ENCODE measurements around the gene RPS19BP1. TPM values are rescaled to one million over a fixed set of nuclear protein-coding genes. Genes with fewer than 3 reads are reported as not detected.

Gene RPS19BP1
- polyA plus RNA-seq, 1 experiment = 66.7 TPM

DNA sequence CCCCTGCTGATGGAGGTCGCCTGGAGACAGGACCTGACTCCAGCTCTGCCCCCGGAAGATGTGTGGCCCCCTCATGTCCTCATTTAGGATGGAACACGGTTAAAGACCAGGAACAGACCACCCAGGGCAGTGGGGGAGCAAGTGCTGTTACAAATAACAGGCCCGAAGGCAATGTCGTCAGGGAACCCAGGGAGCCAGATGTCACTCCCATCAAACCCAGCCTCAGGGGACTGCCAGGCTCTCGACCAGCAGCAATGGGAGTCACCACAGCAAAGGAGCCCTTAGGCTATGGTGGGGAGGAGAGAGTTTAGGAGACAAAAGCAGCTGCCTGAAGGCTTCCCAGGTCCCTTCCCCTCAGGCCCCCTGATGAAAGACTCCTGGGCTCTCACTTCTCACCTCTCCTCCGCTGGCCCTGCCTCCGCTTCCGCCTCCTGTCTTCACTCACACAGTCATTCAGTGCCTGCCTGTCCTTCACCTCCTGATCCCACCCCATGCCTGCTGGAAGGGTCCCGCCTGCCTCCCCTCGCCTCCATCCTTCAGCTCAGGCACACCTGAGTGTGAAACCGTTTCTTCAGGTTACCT, 4.4 kb downstream of the RPS19BP1 start:
- no peak for DNase-seq (ENCODE audit: low read depth)
- Histone ChIP-seq H3K36me3 (ENCODE audit: control insufficient read depth, insufficient read depth, low read length) (peaks cover 21% of the 10 kb centered on the region), H3K4me3 (ENCODE audit: low read depth, low read length) (no peak overlapping the region), H3K27me3 (ENCODE audit: control insufficient read depth, insufficient read depth, low read length) (no peaks in the 10 kb centered on the region)
- TF ChIP-seq, protein P1, sequence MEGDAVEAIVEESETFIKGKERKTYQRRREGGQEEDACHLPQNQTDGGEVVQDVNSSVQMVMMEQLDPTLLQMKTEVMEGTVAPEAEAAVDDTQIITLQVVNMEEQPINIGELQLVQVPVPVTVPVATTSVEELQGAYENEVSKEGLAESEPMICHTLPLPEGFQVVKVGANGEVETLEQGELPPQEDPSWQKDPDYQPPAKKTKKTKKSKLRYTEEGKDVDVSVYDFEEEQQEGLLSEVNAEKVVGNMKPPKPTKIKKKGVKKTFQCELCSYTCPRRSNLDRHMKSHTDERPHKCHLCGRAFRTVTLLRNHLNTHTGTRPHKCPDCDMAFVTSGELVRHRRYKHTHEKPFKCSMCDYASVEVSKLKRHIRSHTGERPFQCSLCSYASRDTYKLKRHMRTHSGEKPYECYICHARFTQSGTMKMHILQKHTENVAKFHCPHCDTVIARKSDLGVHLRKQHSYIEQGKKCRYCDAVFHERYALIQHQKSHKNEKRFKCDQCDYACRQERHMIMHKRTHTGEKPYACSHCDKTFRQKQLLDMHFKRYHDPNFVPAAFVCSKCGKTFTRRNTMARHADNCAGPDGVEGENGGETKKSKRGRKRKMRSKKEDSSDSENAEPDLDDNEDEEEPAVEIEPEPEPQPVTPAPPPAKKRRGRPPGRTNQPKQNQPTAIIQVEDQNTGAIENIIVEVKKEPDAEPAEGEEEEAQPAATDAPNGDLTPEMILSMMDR (IDR thresholded peaks at IDR 0.05; ENCODE audit: insufficient read depth, low read depth, low read length) = no peak
- ChIA-PET POLR2A (interaction anchor here (0.8 to 1.4 kb wide), 2 partner anchors 211 to 516 kb away, joined by 4 to 5 read pairs; no protein-coding TSS in a partner anchor), CTCF (interaction anchor here (0.7 to 24.6 kb wide), 23 partner anchors 8 to 669 kb away, joined by 3 to 476 read pairs (median 7); partner anchors contain the start of genes ATF4, MIEF1 and RPL3)

DNA sequence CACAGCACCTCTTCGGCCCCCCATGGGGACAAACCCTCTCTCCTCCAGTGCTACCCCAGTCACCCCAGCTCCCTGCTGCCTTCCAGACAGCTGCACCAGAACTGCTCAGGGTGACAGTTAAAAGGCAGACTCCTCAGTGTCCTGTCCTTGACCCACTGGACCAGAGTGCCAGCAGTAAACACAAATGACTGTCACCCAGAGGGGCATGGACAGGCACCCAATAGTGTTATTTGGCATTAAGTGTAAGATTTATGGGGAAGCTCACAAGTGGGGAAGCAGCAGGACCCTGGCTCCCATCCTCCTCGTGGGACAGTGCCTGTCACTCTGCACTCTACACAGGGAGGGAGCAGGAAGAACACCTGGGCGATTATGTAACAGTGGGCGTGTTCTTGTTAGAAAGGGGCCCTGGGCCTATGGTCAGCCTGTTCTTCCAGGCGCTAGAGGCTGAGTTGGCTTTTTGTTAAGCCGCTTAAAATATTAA, 5.0 kb downstream of the RPS19BP1 start:
- TF ChIP-seq, protein P1 (IDR thresholded peaks at IDR 0.05; ENCODE audit: insufficient read depth, low read depth, low read length) = no peak
- DNase-seq (ENCODE audit: low read depth) = no peak
- peaks cover 27% of the 10 kb centered on the region for H3K36me3 ChIP-seq (ENCODE audit: control insufficient read depth, insufficient read depth, low read length)
- H3K4me3 ChIP-seq (ENCODE audit: low read depth, low read length) = no peak overlapping the region
- no peaks in the 10 kb centered on the region for H3K27me3 ChIP-seq (ENCODE audit: control insufficient read depth, insufficient read depth, low read length)
- CTCF ChIA-PET = interaction anchor here (0.8 to 24.6 kb wide), 5 partner anchors 11 to 504 kb away, joined by 4 to 476 read pairs (median 28); partner anchors contain the start of gene RPL3
- POLR2A ChIA-PET = no interaction called here

GRCh38 chr22:39526736-39527171, 5.8 kb downstream of the RPS19BP1 start:
- Histone ChIP-seq H3K4me3 (ENCODE audit: low read depth, low read length) (no peak overlapping the region), H3K27me3 (ENCODE audit: control insufficient read depth, insufficient read depth, low read length) (no peaks in the 10 kb centered on the region), H3K36me3 (ENCODE audit: control insufficient read depth, insufficient read depth, low read length) (peaks cover 30% of the 10 kb centered on the region)
- ChIA-PET POLR2A (interaction anchor here (0.6 kb wide), 1 partner anchor 187 kb away, joined by 11 read pairs; no protein-coding TSS in a partner anchor), CTCF (interaction anchor here (3.0 to 4.0 kb wide), 3 partner anchors 10 to 33 kb away, joined by 11 to 28 read pairs (median 12); no protein-coding TSS in a partner anchor)
- no peak for DNase-seq (ENCODE audit: low read depth)
- TF ChIP-seq, protein P1 (IDR thresholded peaks at IDR 0.05; ENCODE audit: insufficient read depth, low read depth, low read length) = no peak

- CTCF ChIA-PET = interaction anchor here (1.6 to 3.0 kb wide), 3 partner anchors 29 to 214 kb away, joined by 4 to 12 read pairs (median 11); no protein-coding TSS in a partner anchor
- POLR2A ChIA-PET = interaction anchor here (0.5 kb wide), 1 partner anchor 1594 kb away, joined by 5 read pairs; no protein-coding TSS in a partner anchor
- Histone ChIP-seq H3K36me3 (ENCODE audit: control insufficient read depth, insufficient read depth, low read length) (peaks cover 35% of the 10 kb centered on the region), H3K4me3 (ENCODE audit: low read depth, low read length) (no peak overlapping the region), H3K27me3 (ENCODE audit: control insufficient read depth, insufficient read depth, low read length) (no peaks in the 10 kb centered on the region)
- DNase-seq (ENCODE audit: low read depth) = no peak
- TF ChIP-seq, protein P1 (IDR thresholded peaks at IDR 0.05; ENCODE audit: insufficient read depth, low read depth, low read length) = no peak
These were observed 6.9 kb downstream of the RPS19BP1 start for GRCh38 chr22:39525658-39525975.

Data from BJ (cell line).